NCI-H2171 (cell line): ENCODE data around the gene UPB1.
"Not testable (repeated sequence)": the region's sequence is repeated elsewhere in the genome, so short reads cannot be mapped to it uniquely, and the experiment has no call there.

Experiments
- DNase-seq: peaks from one replicate; lab custom pipeline; 2025; lab: John Stamatoyannopoulos, UW

The UPB1 gene

DNA sequence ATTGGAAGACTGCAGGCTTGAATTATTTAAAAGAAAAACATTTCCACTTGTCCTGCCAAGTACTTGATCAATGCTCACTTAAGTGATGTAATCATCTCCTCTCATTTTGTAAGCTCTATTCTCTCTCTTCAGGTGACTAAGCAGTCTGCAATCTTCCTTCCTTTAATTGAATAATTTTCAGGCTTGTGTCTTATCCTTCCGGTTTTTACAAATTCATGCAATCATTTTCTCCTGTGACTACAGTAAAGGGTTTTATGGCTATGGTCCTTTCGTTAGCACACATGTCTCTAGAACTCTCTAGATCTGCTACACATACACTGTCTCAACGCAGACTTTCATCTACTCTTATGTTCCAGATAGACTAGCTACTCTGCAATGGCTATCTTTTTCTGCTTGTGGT lies 12.6 kb upstream of the UPB1 start:
- no peak for DNase-seq

DNA sequence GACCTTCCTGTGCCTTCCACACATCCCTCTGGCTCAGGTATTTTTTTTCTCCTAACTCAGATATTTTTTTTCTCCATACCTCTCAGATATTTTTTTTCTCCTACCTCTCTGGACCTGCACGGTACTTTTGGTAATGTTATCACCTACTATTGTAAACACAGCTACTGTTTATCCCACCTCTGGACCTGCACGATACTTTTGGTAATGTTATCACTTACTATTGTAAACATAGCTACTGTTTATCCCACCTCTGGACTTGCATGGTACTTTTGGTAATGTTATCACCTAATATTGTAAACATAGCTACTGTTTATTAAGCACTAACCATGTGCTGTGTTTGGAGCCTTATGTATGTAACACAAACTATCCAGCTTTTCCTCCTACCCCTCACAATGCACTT lies 12.1 kb upstream of the UPB1 start:
- no peak for DNase-seq

- no peak for DNase-seq
These were observed 11.1 kb upstream of the UPB1 start for GRCh38 chr22:24483976-24484545.

- no peak for DNase-seq
These were observed 10.0 kb upstream of the UPB1 start for GRCh38 chr22:24485170-24485569.

DNA sequence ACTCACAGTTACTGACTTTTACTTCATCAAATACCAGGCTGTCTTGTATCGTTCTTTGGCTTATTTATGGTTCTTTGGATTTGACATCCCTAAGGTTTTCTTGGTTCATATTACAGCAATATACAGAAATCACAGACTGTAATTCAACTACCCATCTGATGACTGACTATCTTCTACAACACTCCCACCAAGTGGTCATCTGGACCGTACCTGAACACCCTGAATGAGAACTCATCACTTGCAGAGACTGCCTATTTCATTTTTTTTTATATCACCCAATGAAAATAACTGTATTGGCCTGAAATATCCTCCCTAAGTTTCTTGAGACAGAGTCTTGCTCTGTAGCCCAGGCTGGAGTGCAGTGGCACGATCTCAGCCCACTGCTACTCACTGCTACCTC lies 9.5 kb upstream of the UPB1 start:
- no peak for DNase-seq

GRCh38 chr22:24486501-24486921 lies 8.6 kb upstream of the UPB1 start:
- no peak for DNase-seq

- no peak for DNase-seq
These were observed 6.1 kb upstream of the UPB1 start for GRCh38 chr22:24489011-24489410.

DNA sequence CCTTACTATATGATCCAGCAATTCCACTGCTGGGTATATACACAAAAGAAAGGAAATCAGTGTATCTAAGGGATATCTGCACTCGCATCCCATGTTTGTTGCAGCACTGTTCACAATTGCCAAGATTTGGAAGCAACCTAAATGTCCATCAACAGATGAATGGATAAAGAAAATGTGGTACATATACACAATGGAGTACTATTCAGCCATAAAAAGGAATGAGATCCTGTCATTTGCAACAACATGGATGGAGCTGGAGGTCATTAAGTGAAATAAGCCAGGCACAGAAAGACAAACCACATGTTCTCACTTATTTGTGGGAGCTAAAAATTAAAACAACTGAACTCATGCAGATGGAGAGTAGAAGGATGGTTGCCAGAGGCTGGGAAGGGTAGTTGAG lies 5.7 kb upstream of the UPB1 start:
- not testable (repeated sequence) for DNase-seq

DNA sequence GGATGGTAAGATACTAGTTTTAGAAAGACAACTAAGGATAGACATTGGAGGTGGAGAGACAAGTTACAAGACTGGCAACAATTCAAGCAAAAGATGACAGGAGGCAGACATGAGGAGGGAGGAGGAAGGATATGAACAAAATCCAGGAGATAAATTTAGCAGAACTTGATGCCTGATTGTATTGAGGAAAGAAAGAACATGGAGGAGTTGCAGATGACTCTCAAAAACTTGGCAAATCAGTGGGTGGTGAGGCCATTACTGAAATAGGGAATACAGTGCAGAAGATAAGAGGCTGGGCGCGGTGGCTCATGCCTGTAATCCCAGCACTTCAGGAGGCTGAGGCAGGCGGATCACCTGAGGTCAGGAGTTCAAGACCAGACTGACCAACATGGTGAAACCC lies 2.7 kb upstream of the UPB1 start:
- DNase-seq = no peak

- no peak for DNase-seq
These were observed 985 bp upstream of the UPB1 start for GRCh38 chr22:24494167-24494527.

DNA sequence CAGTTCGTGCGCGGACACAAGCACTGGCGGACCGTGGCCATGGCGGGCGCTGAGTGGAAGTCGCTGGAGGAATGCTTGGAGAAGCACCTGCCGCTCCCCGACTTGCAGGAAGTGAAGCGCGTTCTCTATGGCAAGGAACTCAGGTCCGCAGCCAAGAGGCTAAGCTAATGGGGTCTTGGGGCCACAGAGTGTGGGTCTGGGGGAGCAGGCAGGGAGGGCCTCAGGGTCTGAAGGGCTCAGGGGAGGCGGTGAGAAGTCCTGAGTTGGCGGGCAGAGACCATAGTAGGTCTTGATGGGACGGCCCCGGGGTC lies 188 bp downstream of the UPB1 start:
- DNase-seq = no peak

- DNase-seq = no peak
These were observed 1.1 kb downstream of the UPB1 start for GRCh38 chr22:24496234-24496633.

DNA sequence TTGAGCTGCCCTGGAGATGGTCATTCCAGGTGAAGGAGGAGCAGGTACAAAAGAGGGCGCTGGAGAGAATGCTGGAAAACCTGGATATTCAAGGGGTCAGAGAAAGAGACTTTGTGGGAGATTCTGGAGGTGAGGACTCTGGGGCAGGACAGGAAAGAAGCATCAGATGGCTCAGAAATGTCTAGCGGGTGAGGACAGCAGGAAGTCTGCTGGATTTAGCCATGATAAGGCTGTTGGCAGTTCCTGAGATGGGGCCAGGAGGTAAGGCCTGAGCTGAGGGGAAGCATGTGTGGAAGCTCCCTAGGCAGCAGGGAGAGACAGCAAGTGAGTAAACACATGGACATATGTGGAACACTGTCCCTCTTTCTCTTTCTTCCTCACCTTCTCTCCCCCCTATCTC lies 1.5 kb downstream of the UPB1 start:
- DNase-seq = no peak

DNA sequence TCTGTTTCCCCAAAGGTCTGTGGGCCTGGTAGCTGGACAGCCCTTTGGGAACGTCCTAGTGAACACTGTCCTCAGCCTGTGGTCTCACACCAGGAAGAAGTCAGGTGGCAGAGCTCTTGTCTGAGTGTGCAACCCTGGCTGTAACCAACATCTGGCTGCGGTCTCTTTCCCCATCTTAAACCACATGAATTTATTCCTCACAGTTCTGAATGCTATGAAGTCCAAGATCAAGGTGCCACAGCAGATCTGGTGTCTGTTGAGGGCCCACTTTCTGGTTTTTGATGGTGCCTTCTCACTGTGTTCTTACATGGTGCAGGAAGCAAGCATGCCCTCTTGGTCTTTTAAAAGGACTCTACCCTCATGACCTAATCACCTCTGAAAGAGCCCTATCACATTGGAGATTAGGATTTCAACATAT lies 2.7 kb downstream of the UPB1 start:
- DNase-seq = no peak

- no peak for DNase-seq
These were observed 3.7 kb downstream of the UPB1 start for GRCh38 chr22:24498824-24499223.

- no peak for DNase-seq
These were observed 4.7 kb downstream of the UPB1 start for GRCh38 chr22:24499706-24500276.

DNA sequence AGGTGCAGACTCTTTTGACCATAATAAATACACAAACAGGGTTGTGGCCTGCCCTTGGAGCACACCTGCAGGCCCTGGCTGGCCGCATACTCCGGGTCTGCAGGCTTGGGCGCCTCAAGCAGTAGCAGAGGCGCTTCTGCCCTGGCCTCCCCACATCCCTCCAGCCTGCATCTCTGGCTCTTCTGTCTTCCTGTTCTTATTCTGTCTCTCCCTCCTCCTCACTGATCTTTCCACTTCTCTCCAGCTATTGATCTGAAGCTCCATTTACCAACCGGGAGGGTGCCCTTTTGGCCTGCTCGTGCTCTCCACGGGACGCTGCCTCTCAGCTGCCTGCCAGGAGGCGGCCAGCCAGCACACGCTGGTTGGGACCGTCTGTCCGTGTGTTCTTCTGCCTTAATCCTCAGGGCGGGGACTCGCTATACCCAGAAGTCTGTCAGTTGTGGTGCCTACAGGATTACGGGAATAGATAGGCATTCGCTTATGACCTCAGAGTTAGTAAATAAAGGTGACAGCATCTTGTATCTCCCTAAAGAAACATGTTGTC lies 5.2 kb downstream of the UPB1 start:
- DNase-seq = no peak

- DNase-seq = no peak
These were observed 6.3 kb downstream of the UPB1 start for GRCh38 chr22:24501301-24502005.

DNA sequence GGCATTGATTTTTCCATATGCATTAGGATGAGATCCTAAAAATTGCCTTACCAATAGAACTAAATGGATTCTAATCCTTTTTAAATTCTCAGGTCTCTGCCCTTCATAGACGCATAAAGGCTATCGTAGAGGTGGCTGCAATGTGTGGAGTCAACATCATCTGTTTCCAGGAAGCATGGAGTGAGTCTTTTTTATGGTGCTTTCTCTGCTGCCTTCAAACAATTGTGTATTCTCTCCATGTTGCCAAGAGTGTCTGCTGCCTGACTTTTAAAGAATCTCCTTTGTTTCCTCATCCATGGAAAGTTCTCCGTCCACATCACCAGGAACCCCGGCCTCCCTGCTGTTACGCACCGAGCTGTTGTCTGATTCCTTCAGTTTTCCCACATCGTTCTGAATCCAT lies 6.9 kb downstream of the UPB1 start:
- DNase-seq = no peak

GRCh38 chr22:24502541-24502940 lies 7.4 kb downstream of the UPB1 start:
- no peak for DNase-seq

GRCh38 chr22:24503137-24503842 lies 8.2 kb downstream of the UPB1 start:
- DNase-seq = no peak

DNA sequence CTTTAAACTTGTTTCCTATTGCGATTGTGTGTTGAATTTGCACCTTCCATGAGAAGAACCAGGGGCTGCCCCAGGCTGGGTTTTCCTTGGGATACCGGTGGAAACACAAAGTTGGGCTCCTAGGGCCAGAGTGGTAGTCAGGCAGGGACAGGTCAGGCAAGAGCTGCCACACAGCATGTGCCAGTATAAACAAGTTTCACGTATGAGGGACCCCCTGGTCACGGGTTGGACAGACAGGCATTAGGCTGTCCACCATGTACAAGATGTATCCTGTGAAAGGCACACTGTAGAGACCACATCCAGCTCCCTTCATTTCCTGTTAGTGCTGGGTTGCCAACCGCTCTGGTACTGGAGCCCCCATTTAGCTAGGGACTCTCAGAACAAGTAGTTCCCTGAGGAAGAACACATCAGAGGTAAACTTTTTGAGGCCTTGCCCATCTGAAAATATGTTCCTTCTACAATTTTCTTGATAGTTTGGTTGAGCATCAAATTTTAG lies 8.8 kb downstream of the UPB1 start:
- no peak for DNase-seq

DNA sequence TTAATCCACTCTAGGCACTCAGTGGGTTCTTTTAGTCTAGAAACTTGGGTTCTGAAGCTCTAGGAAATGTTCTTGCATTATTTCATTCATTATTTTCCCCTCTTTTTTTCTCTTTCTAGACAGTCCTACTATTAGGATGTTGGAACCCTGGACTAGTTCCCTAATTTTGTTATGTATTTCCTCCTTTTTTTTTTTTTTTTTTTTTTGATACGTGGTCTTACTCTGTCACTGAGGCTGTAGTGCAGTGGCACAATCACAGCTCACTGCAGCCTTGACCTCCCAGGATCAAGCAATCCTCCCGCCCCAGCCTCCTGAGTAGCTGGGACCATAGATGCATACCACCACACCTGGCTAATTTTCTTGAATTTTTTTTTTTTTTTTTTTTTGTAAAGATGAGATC lies 9.4 kb downstream of the UPB1 start:
- no peak for DNase-seq
